Mucosa of stomach (tissue), 1 donor: Measurements from ENCODE around the gene PPWD1.

Experiments used
- H3K27me3 ChIP-seq: one replicate; pipeline ENCODE4 v1.7.0; 2013; ENCODE audit warnings: mild to moderate bottlenecking, low read length; ENCODE audit not compliant: control insufficient read depth, insufficient read depth
- H3K36me3 ChIP-seq: one replicate; pipeline ENCODE4 v1.7.0; 2013; ENCODE audit warnings: low read length; ENCODE audit not compliant: control insufficient read depth, insufficient read depth
- H3K4me1 ChIP-seq: one replicate; pipeline ENCODE4 v1.7.0; 2013; ENCODE audit warnings: mild to moderate bottlenecking, low read length; ENCODE audit not compliant: control insufficient read depth, insufficient read depth
- H3K4me3 ChIP-seq: one replicate; pipeline ENCODE4 v1.7.0; 2013; ENCODE audit warnings: low read length
- H3K9ac ChIP-seq: one replicate; pipeline ENCODE4 v1.7.0; 2013; ENCODE audit warnings: mild to moderate bottlenecking, low read length, moderate library complexity
- H3K9me3 ChIP-seq: one replicate; pipeline ENCODE4 v1.7.0; 2013; ENCODE audit warnings: mild to moderate bottlenecking, low read length, moderate library complexity; ENCODE audit not compliant: control insufficient read depth
- donor health status: Pancreatic carcinoma.

PPWD1 gene

DNA sequence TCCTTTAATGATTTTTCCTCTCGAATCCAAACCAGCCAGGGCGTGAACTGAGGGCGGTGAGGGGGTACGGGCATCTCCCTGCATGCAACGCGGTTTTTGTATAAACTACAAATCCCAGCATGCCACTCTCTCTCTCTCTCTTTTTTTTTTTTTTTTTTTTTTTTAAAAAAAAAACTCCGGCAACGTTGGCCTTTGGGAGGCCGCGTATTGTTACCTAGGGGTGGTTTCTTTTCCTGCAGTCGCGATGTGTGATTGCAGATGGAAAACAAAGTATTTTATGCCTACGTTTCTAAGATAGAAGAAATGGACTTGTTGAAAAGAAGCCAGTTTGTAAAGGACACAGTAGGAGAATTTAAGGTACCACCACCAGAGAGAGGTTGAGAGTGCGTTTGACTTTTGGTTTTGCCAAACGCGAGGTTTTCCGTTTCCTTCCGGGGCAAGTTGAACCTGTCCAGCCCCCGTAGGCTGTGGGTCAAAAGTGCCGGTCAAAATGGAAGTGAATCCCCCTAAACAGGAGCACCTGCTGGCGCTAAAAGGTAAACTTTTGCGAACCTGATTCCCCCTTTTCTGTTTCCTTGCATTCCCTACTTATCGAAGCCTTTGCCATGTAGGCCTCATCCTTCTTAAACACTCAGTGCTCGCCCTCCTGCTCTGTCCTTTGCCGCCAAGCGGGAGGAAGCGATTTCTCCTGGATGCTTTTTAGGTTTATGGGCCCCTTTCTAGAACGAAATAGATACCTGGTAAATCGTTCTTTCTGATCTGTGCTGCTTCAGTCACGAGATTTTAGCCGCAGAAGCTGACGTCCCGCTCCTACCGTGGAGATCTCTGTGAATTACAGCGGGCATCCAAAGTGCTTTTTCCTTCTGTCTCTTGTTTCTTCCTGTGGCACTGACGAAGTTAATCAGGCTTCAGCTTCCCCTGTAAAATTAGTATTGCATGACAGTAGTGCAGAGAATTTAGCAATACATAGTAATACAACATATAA, 61.8 kb downstream of the PPWD1 start, which contains the start of the genes SHLD3 and TRAPPC13:
TSS of gene SHLD3 (plus strand) at position 457 of the 985 bp plus-strand sequence. CDS start 4,561 bp downstream, outside the sequence.
TSS of gene TRAPPC13 (plus strand) at position 457 of the 985 bp plus-strand sequence. CDS start at position 491, 34 bp downstream.
- peak within 1 kb of the TSS; percentile 97 for H3K4me3 ChIP-seq
- H3K9me3 ChIP-seq = no peaks in the 10 kb centered on the region
- H3K27me3 ChIP-seq = no peaks in the 10 kb centered on the region
- no peaks in the 10 kb centered on the region for H3K36me3 ChIP-seq
- peaks cover 12% of the 10 kb centered on the region for H3K4me1 ChIP-seq
- peak within 1 kb of the TSS; percentile 90 for H3K9ac ChIP-seq

DNA sequence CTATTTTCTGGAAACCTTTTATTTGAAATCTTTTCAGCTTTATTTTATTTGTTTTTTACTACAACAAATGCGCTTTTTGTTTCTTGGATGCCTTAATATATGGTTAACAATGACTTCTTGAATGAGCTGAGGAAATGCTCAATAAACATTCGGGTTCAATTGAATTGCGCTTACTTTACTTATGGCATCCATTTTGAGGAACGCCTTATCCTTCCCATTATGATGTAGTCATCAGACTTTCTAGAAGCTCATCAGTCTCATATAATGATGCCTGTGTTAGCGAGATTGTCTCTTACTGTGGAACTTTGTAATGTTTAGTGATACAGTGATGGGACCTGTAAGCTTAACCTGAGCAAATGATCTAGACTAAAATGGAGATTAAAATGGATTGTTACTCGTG, 62.6 kb downstream of the PPWD1 start:
- H3K4me3 ChIP-seq = peak overlapping the region; percentile 97
- peak overlapping the region; percentile 90 for H3K9ac ChIP-seq
- no peaks in the 10 kb centered on the region for H3K9me3 ChIP-seq
- H3K36me3 ChIP-seq = no peaks in the 10 kb centered on the region
- H3K4me1 ChIP-seq = peaks cover 12% of the 10 kb centered on the region
- no peaks in the 10 kb centered on the region for H3K27me3 ChIP-seq

DNA sequence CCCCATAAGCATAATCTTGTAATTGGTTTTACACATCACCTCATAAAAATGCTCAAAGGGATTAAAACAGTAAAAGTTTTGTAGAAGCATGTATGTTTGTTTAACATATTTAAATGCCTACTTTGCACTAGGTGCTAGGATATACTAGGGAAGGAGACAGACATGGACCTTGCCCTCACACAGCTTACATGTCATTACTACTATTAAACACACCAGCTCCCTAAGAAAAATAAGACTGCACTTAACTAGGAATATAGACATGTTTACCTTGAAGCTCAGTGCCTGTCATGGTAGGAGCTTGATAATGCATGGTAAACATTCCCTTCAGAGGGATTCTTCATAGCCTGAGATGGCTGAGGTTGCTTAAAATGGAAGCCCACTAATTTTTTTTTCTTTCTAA, 67.9 kb downstream of the PPWD1 start:
- no peaks in the 10 kb centered on the region for H3K36me3 ChIP-seq
- peaks cover 2% of the 10 kb centered on the region for H3K4me1 ChIP-seq
- H3K27me3 ChIP-seq = no peaks in the 10 kb centered on the region
- no peak overlapping the region for H3K9ac ChIP-seq
- H3K9me3 ChIP-seq = no peaks in the 10 kb centered on the region
- no peak overlapping the region for H3K4me3 ChIP-seq
